Stimulated activated CD8-positive, alpha-beta memory T cell treated with anti-CD3 and anti-CD28 coated beads, Interleukin-7, amount 100 ng/mL, for 1 hour (primary cell): Measurements from ENCODE around the gene ZFAND2A.
A peak's percentile ranks its signal among the peaks of the same experiment; 100 is the strongest.
"Not testable (repeated sequence)": the region's sequence is repeated elsewhere in the genome, so short reads cannot be mapped to it uniquely, and the experiment has no call there.

Experiments
- DNase-seq, 2 donors: peaks; one replicate each; pipeline ENCODE4 v3.0.0-alpha.2; 2020; ENCODE audit warnings: low read depth in 2 of 2

The ZFAND2A gene

DNA sequence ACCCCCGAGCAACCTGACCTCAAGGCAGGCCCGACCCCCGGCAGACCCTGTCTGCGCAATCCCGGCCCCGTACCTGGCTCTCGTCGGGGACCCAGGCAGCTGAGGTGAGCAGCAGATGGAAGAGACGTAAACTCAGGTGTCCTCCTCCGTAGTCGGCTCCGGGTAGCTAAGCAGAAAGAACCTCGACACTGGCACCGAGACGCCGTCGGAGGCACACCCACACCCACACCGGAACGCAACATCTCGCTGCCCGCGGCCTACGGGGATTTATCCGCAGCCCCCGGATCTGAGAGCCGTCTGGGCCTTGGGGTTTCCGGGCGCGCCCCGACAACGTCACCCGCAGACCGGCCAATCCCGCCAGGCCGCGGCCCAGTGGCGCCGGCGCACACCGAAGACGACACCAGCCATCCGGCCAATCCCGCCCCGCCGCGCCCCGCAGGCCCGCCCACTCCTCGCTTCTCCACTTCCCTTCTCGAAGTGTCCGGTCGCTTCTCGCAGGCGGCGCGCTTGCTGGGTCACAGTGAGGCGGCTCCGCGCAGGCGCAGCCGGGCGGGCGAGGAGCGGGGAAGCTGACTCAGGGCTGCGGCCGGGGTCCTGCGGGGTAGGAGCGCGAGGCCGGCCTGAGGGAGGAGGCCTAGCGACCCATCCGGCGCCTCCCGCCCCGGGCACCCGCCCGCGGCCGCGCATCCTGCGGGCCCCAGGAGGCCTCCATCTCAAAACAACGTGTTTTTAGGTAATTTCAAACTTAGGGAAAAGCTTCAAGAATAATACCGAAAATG is at the start of gene ZFAND2A:
Gene ZFAND2A, minus strand, starts transcription at position 306 of the 779 bp plus-strand sequence. CDS start 1,984 bp downstream, outside the sequence.
- peak; percentile 97 to 98 for DNase-seq

DNA sequence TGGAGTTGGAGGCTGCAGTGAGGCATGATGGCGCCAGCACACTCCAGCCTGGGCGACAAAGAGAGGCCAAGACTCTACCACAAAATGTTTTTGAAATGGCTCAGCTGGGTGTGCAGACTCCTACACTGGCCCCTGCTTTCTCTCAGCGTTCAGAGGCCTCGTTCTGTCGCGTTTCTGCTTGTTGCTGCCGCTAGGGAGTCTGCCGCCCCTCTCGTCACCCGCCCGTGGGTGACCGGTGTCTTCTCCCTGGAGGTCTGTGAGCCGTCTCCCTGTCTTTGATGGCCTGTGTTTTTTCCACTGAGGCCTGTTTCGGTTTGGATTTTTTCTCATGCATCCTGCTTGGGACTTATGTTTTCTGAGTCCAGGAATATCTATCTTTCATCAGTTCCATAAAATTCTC is 49.1 kb upstream of the ZFAND2A start:
- no peak for DNase-seq

DNA sequence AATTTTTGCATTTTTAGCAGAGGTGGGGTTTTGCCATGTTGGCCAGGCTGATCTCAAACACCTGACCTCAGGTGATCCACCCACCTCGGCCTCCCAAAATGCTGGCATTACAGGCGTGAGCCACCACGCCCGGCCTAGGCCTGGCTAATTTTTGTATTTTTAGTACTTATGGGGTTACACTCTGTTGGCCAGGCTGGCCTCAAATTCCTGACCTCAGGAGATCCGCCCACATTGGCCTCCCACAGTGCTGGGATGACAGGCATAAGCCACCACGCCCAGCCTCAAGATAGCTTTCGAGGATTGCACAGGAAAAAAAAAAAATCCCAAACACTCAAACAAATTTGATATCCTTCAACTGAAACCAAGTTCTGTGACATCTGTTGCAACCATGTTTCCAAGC is 45.7 kb upstream of the ZFAND2A start:
- DNase-seq = not testable (repeated sequence)

DNA sequence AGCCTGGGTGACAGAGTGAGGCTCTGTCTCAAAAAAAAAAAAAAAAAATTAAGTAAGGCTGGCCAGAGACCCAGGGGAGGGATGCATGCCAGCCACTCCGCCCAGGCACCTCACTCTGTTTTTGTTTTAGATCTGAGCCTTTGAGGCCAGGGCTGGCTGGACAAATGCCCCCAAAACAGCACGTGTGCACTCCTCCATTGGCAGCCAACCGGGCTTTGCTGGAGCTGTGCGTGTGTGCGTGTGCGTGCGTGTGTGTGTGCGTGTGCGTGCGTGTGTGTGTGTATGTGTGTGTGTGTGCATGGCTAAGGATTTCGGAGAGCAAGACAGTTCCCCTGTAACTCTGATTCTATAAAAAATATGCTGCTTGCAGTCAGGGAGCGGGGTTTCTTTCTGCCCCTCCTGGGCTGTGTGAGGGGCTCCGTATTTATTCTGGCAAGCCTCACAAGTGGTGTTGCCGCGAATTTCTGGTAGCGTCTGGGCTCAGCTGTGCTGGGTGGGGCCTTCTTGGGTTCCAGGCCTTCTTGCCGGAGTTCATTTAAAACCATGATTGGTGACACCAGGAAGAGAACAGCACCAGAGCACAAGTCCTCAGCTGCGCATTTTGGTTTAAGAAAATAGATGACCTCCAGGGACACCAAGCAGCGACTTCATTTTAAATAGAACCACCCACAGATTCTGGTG is 44.6 kb upstream of the ZFAND2A start:
- no peak for DNase-seq

GRCh38 chr7:1202914-1203313 is 42.9 kb upstream of the ZFAND2A start:
- DNase-seq = not testable (repeated sequence)

- DNase-seq = no peak
Observed at GRCh38 chr7:1201916-1202315, 41.9 kb upstream of the ZFAND2A start.

DNA sequence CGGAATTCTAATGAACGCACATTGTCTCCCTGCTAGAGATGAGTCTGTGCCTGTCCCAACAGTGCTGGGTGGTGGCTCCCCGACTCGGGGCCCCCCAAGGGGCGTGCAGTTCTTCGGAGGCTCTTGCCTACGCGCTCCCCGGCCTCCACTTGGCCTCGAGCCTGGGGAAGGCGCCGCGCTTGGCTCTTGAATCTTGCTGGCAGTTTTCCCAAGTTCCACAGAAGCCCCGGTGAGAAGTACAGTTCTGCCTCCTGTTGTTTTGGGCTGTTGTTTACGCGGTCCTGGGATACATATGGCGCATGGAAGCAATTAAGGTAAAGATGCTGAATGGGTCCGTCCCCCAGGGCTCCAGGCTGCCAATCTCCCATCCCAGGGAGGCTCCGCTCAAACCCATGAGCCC is 40.0 kb upstream of the ZFAND2A start:
- no peak for DNase-seq

- DNase-seq = no peak
Observed at GRCh38 chr7:1197997-1198625, 38.1 kb upstream of the ZFAND2A start.

DNA sequence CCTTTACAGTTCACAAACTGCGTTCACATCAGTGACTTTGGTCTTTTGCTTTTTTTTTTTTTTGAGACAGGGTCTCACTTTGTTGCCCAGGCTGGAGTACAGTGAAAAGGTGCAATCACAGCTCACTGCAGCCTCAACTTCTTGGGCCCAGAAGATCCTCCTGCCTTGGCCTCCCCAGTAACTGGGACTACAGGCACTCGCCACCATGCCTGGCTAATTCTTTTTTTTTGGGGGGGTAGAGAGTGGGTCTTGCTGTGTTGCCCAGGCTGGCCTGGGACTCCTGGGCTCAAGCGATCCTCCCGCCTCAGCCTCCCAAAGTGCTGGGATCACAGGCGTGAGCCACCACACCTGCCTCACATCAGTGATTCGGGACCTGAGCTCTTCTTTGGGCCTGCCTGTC is 37.0 kb upstream of the ZFAND2A start:
- no peak for DNase-seq

DNA sequence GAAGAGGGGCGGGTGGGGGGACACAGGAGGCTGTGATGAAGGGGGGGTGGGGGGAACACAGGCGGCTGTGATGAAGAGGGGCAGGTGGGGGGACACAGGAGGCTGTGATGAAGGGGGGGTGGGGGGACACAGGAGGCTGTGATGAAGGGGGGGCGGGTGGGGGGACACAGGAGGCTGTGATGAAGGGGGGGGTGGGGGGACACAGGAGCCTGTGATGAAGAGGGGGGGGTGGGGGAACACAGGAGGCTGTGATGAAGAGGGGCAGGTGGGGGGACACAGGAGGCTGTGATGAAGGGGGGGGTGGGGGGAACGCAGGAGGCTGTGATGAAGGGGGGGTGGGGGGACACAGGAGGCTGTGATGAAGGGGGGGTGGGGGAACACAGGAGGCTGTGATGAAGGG is 36.4 kb upstream of the ZFAND2A start:
- DNase-seq = not testable (repeated sequence)

DNA sequence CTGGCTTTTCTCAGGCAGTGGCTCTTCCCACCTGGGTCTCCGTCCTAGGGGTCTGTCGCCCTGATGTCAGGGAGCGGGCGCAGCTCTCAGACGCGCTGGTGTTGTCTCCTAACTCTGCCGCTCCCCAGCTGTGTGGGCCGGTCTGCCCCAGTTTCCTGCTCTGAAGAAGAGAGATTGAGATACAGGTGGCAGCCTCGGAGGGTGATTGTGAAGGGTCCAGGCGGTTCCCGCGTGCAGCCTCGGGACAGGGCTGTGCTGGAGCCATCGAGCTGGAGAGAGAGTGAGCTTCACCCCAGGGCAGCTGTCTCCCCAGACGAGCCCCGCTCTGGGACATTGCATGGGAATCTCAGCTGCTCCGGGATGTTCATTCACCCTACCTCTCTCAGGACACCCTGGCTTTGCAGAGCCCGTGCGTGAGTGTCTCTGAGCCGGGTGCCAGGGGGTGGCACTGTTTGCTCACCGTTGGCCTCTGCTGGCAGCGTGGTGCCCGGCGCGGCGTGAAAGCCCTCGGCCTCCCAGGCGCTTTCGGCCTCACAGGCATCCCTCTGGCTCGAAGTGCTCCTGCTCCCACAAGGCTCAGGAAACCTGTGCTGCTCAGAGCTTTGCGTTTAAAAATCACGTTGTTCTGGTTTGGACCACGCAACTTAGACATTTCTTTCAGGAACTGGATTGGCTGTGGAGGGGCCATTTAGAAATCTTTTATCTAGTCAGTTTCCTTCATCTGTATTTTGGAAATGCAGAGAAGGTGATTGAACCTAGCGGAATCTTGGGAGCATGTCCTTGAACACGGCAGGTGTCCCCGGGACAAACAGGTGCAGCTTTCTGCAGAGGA is 33.8 kb upstream of the ZFAND2A start:
- DNase-seq = peak in 1 of 2 donors; percentile 17

- no peak for DNase-seq
Observed at GRCh38 chr7:1192171-1192676, 32.2 kb upstream of the ZFAND2A start.

DNA sequence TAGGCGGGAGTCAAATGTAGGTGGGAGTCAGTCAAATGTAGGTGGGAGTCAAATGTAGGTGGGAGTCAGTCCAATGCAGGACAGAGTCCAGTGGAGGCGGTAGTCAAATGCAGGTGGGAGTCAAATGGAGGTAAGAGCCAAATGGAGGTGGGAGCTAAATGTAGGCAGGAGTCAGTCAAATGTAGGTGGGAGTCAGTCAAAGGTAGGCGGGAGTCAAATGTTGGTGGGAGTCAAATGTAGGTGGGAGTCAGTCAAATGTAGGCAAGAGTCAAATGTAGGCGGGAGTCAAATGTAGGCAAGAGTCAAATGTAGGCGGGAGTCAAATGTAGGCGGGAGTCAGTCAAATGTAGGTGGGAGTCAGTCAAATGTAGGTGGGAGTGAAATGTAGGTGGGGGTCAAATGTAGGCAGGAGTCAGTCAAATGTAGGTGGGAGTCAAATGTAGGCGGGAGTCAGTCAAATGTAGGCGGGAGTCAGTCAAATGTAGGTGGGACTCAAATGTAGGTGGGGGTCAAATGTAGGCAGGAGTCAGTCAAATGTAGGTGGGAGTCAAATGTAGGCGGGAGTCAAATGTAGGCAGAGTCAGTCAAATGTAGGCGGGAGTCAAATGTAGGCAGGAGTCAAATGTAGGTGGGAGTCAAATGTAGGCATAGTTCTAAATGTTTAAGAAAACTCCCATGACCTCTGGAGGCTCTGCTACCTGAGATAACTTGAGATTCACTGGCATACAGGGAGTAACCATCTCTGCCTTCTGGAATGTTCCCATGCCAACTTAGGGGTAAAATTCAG is 30.2 kb upstream of the ZFAND2A start:
- DNase-seq = no peak

- DNase-seq = no peak
Observed at GRCh38 chr7:1188720-1189294, 28.8 kb upstream of the ZFAND2A start.

GRCh38 chr7:1187127-1187526 is 27.1 kb upstream of the ZFAND2A start:
- no peak for DNase-seq

GRCh38 chr7:1181640-1182039 is 21.6 kb upstream of the ZFAND2A start:
- DNase-seq = no peak

DNA sequence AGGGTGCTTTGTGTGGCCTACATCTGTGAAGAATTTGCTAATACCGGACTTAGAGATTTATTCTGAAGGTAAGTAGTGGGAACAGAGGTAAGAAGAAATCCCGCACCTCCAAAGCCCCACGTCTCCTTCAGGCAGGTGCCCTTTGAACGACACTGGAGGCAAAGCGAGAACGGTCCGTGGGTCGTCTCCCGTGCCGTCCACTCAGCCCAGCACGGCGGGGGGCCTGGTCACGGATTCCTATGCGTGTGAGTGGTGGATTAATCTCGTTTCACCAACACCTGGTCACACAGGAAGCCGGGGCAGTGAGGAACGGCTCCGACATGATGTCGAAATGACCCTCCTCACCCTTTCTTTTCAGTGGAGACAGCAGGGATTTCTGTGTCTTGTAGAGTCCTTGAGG is 21.0 kb upstream of the ZFAND2A start:
- DNase-seq = no peak

- DNase-seq = peak; percentile 39 to 62
Observed at GRCh38 chr7:1176891-1177373, 16.9 kb upstream of the ZFAND2A start.

DNA sequence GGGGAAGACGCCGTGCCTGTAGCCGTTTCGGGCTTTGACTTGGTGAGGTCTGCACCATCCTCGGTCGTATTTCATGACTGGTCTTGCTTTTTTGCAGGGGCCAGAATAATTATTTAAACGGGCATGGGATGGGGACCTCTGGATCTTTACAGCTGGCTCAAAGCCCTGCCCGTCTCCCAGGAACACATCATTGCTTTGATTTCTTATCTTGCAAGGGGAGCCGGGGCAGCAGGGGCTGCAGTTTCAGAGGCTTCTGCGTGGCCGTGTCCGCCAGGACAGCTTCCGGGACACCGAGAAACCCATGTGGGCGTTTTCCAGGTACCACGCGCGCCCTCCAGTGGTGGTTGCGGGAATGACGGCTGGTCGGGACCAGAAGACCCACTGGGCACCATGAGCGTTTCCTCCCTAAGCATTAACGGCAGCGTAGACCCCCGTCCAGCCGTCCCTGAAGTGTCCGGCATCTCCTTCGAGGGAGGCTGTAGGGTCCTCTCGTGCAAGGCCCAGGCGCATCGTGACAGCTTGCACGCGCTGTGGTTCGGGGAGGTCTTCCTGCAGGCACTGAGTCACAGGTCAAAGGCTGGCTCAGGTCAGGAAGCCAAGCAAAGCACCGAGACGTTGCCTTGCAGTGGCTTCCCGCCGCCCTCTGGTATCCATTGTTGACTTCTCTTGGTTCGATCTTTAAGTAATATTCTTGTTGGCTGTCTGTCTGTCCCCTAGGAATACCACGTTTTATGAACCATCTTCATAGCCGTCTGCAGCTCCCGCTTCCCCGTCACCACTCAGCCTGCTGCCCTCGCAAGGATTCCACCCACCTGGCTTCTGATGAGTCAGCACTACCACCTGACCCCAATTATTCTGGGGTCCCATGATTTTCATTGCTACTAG is 16.2 kb upstream of the ZFAND2A start:
- peak; percentile 66 to 77 for DNase-seq
